Esophagus squamous epithelium (tissue), 4 donors: ENCODE measurements around the gene ABCF3.

ENCODE experiments used
- POLR2A ChIP-seq, 4 donors: fragments of 450-650 bp; IDR thresholded peaks; one replicate each; pipeline ENCODE4 v1.6.1; 2017; ENCODE audit warnings: antibody characterized with exemption in 4 of 4, mild to moderate bottlenecking in 4 of 4, moderate library complexity in 3 of 4
- TF ChIP-seq, protein P1 (sequence below), 6 experiments: fragments of 450-650 bp in 4 of 6; fragments of 200-600 bp in 2 of 6; sonication (generic) in 2 of 6; IDR thresholded peaks; one replicate each; pipeline ENCODE4 v1.5.1; 2016 to 2019; ENCODE audit warnings: antibody characterized with exemption in 6 of 6, mild to moderate bottlenecking in 4 of 6, moderate library complexity in 4 of 6

GRCh38 chr3:184239221-184239620 is 53.2 kb downstream of the ABCF3 start:
- TF ChIP-seq, protein P1, sequence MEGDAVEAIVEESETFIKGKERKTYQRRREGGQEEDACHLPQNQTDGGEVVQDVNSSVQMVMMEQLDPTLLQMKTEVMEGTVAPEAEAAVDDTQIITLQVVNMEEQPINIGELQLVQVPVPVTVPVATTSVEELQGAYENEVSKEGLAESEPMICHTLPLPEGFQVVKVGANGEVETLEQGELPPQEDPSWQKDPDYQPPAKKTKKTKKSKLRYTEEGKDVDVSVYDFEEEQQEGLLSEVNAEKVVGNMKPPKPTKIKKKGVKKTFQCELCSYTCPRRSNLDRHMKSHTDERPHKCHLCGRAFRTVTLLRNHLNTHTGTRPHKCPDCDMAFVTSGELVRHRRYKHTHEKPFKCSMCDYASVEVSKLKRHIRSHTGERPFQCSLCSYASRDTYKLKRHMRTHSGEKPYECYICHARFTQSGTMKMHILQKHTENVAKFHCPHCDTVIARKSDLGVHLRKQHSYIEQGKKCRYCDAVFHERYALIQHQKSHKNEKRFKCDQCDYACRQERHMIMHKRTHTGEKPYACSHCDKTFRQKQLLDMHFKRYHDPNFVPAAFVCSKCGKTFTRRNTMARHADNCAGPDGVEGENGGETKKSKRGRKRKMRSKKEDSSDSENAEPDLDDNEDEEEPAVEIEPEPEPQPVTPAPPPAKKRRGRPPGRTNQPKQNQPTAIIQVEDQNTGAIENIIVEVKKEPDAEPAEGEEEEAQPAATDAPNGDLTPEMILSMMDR (IDR thresholded peaks at IDR 0.05) = no peak
- no peak for TF ChIP-seq POLR2A (IDR thresholded peaks at IDR 0.05)
